Activated naive CD4-positive, alpha-beta T cell treated with anti-CD3 and anti-CD28 coated beads for 36 hours (primary cell): ENCODE measurements around the gene ATF6B. TPM values are rescaled to one million over a fixed set of nuclear protein-coding genes. Genes with fewer than 3 reads are reported as not detected.

ENCODE experiments used
- CTCF ChIA-PET: fragments of 350-600 bp; sonication (Branson Sonifier 250); formaldehyde crosslinking; loops from one replicate; lab custom pipeline; 2021; ENCODE audit warnings: antibody characterized with exemption; lab: Charles Lee
- DNase-seq: peaks from one replicate; pipeline ENCODE4 v3.0.0-alpha.2; 2020
- H3K27ac Mint-ChIP-seq: one replicate; pipeline ENCODE4 v1.8.0; 2021; ENCODE audit warnings: mild to moderate bottlenecking, mixed read lengths
- H3K27me3 Mint-ChIP-seq: one replicate; pipeline ENCODE4 v1.8.0; 2021; ENCODE audit warnings: low read depth, mixed read lengths
- H3K36me3 Mint-ChIP-seq: one replicate; pipeline ENCODE4 v1.8.0; 2021; ENCODE audit warnings: low read depth, mixed read lengths
- H3K4me1 Mint-ChIP-seq: one replicate; pipeline ENCODE4 v1.8.0; 2021; ENCODE audit warnings: low read depth, mixed read lengths
- H3K4me3 Mint-ChIP-seq: one replicate; pipeline ENCODE4 v1.8.0; 2021; ENCODE audit warnings: mild to moderate bottlenecking, moderate library complexity, mixed read lengths
- H3K9me3 Mint-ChIP-seq: one replicate; pipeline ENCODE4 v1.8.0; 2021; ENCODE audit warnings: mixed read lengths
- intact Hi-C: fragments of 100-400 bp; cut with micrococcal nuclease; formaldehyde crosslinking; loops from one replicate; pipeline ENCODE4 v1.15.1; 2023
- total RNA-seq, 2 experiments: library from RNA; stranded (reverse); gene quantifications; one replicate each; pipeline ENCODE4 v1.2.3, GENCODE V29; 2021

The ATF6B gene
- total RNA-seq, 2 experiments from 2014 or later, result 68.2 to 69.4 TPM

DNA sequence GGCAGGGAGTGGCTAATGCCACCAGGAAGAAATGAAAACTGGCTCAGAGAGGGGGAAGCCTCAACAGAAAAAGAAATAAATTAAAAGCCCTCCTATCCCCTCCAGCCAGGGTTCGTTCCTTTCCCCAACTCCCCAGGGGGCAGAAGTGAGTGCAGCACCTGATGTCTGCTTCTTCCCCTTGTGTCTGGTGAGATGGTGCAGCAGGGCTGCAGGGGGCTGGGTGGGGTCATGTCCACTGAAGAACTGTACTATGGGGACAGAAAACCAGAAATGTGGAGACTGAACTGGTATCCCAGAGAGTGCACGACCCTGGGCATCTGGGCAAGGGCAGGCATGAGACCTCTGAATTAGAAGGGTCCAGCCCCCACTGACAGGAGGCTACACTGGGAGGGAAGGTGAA is 40.3 kb upstream of the ATF6B start:
- CTCF ChIA-PET, result no interaction called here
- no peak overlapping the region for H3K27ac Mint-ChIP-seq

DNA sequence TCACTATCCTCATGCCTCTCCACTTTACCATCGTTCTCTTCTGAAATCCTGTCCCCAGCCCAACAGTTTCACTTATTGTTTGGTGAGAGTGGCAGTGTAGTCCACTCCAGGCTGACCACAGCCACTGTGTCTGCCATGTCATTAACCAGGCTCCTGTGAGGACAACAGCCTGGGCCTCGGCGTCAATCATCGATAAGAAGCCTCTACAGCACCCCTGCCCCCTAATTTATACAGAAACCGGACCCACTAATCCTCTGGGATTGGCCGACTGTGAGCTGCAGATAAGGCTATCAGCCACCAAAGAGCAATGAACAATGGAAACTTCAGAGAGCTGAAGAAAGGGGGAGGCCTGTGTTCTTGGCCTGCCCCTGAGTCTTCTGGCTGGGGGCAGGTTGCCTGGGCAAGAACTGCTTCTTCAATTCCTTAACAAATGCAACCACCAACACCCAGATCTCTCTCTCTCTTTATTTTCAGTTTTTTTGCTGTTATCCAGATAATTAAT is 39.8 kb upstream of the ATF6B start:
- CTCF ChIA-PET, result no interaction called here

More for the DNA sequence above, 40.3 kb upstream of the ATF6B start:
- peaks cover 26% of the 10 kb centered on the region for H3K36me3 Mint-ChIP-seq
- no peaks in the 10 kb centered on the region for H3K9me3 Mint-ChIP-seq
- H3K4me3 Mint-ChIP-seq, result no peak overlapping the region
- DNase-seq, result no peak
- peaks cover 12% of the 10 kb centered on the region for H3K4me1 Mint-ChIP-seq
- intact Hi-C loops, result no loop called here
- H3K27me3 Mint-ChIP-seq, result no peaks in the 10 kb centered on the region

GRCh38 chr6:32167154-32167760 is 39.2 kb upstream of the ATF6B start:
- intact Hi-C loops, result no loop called here
- CTCF ChIA-PET, result no interaction called here
- Mint-ChIP-seq H3K36me3 (peaks cover 30% of the 10 kb centered on the region), H3K27ac (no peak overlapping the region), H3K4me1 (peaks cover 2% of the 10 kb centered on the region), H3K27me3 (no peaks in the 10 kb centered on the region), H3K9me3 (no peaks in the 10 kb centered on the region), H3K4me3 (no peak overlapping the region)
- no peak for DNase-seq

More for the DNA sequence above, 39.8 kb upstream of the ATF6B start:
- intact Hi-C loops, result no loop called here
- H3K4me1 Mint-ChIP-seq, result peaks cover 7% of the 10 kb centered on the region
- H3K9me3 Mint-ChIP-seq, result no peaks in the 10 kb centered on the region
- no peak overlapping the region for H3K4me3 Mint-ChIP-seq
- H3K27ac Mint-ChIP-seq, result no peak overlapping the region
- no peaks in the 10 kb centered on the region for H3K27me3 Mint-ChIP-seq
- DNase-seq, result no peak
- peaks cover 28% of the 10 kb centered on the region for H3K36me3 Mint-ChIP-seq

- no peak overlapping the region for H3K27ac Mint-ChIP-seq
- H3K27me3 Mint-ChIP-seq, result no peaks in the 10 kb centered on the region
- CTCF ChIA-PET, result no interaction called here
- no peak overlapping the region for H3K4me3 Mint-ChIP-seq
- H3K36me3 Mint-ChIP-seq, result peaks cover 30% of the 10 kb centered on the region
- DNase-seq, result no peak
- intact Hi-C loops, result no loop called here
- no peaks in the 10 kb centered on the region for H3K9me3 Mint-ChIP-seq
- peaks cover 2% of the 10 kb centered on the region for H3K4me1 Mint-ChIP-seq
Measured at GRCh38 chr6:32166411-32167061, 38.5 kb upstream of the ATF6B start.

DNA sequence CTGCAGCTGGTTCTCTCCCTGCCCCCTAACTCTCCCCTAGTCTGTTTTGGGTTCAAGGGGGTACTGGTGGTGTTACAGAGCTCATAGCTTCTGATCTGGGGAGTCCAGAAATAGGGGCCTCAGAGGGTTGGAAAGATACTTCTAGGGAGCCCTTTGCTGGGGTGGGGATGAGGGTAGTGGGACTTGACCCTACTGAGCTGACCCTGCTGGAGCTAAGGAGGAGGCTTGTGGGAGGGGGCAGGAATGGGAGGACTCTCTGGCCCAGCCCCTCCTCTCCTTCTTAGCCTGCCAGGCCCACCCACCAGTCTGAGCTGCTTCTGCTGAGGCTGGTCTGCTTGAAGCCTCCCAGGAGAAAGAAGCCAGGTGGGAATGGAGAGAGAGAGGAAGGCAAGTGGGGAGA is 36.2 kb upstream of the ATF6B start, which contains the start of gene EGFL8:
TSS of gene EGFL8 (plus strand) at position 301 of the 400 bp plus-strand sequence. CDS start 1,571 bp downstream, outside the sequence.
- Mint-ChIP-seq H3K9me3 (no peaks in the 10 kb centered on the region), H3K36me3 (peaks cover 19% of the 10 kb centered on the region), H3K27ac (no peak within 1 kb of the TSS), H3K27me3 (no peaks in the 10 kb centered on the region), H3K4me1 (no peaks in the 10 kb centered on the region), H3K4me3 (no peak within 1 kb of the TSS)
- DNase-seq, result no peak
- intact Hi-C loops, result no loop called here
- CTCF ChIA-PET, result no interaction called here

GRCh38 chr6:32163559-32164258 is 35.7 kb upstream of the ATF6B start:
- Mint-ChIP-seq H3K27ac (no peak overlapping the region), H3K36me3 (peaks cover 16% of the 10 kb centered on the region), H3K9me3 (no peaks in the 10 kb centered on the region), H3K27me3 (no peaks in the 10 kb centered on the region), H3K4me3 (no peak overlapping the region), H3K4me1 (no peaks in the 10 kb centered on the region)
- DNase-seq, result no peak
- intact Hi-C loops, result no loop called here
- CTCF ChIA-PET, result no interaction called here

DNA sequence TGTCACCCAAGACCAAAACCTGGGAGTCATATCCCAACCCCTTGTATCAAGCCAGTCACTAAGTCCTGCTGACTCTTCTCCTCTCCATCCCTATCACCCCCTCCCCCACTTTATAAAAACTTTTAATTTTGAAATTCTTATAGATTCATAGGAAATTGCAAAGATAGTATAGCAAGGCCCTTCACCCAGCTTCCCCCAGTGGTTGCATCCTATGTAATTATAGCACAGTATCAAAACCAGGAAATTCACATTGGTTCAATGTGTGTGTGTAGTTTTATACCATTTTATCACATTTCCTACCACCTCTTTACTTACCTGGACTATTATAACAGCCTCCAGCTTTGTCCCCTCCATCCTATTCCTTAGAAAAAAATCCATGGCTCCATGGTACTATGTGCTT is 30.0 kb upstream of the ATF6B start:
- Mint-ChIP-seq H3K9me3 (no peaks in the 10 kb centered on the region), H3K27me3 (no peaks in the 10 kb centered on the region), H3K27ac (no peak overlapping the region), H3K4me3 (no peak overlapping the region), H3K36me3 (peaks cover 17% of the 10 kb centered on the region), H3K4me1 (peaks cover 15% of the 10 kb centered on the region)
- no peak for DNase-seq
- CTCF ChIA-PET, result interaction anchor here (0.8 to 1.1 kb wide), 2 partner anchors 27 to 87 kb away, joined by 3 read pairs; no protein-coding TSS in a partner anchor
- intact Hi-C loops, result no loop called here

DNA sequence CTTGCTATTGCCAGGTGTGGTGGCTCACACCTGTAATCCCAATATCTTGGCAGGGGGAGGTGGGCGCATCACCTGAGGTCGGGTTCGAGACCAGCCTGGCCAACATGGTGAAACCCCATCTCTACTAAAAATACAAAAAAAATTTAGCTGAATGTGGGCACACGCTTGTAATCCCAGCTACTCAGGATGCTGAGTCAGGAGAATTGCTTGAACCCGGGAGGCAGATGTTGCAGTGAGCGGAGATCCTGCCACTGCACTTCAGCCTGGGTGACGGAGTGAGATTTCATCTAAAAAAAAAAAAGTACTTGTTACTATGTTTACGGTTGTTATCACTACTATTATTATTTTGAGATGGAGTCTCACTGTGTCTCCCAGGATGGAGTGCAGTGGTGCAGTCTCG is 28.8 kb upstream of the ATF6B start:
- CTCF ChIA-PET, result no interaction called here

DNA sequence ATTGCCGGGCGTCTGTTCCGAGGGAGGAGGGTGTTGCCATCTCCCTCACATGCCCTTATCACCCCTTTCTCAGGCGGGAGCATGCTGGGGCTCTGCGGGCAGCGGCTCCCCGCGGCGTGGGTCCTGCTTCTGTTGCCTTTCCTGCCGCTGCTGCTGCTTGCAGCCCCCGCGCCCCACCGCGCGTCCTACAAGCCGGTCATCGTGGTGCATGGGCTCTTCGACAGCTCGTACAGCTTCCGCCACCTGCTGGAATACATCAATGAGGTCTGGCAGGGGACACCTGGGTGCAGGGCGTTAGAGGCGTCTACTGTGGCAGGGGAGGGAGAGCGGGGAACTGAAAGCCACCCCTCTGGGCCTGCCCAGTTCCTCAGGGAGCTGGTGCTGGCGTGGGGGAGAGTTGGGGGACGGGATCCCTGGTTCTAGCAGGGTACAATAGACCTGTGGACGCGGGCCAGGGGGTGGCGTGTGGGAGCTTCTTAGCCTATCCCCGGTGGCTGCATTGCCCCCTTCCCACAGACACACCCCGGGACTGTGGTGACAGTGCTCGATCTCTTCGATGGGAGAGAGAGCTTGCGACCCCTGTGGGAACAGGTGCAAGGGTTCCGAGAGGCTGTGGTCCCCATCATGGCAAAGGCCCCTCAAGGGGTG is 26.6 kb upstream of the ATF6B start:
- peaks cover 5% of the 10 kb centered on the region for H3K27me3 Mint-ChIP-seq
- H3K27ac Mint-ChIP-seq, result peak overlapping the region; percentile 88
- peak; percentile 83 for DNase-seq
- intact Hi-C loops, result loop anchor here (1.0 to 5.0 kb wide), 7 partner anchors 23 to 197 kb away; partner anchors contain the start of genes FKBPL, NELFE and SKIC2
- H3K4me1 Mint-ChIP-seq, result peaks cover 42% of the 10 kb centered on the region
- peak overlapping the region; percentile 99 for H3K4me3 Mint-ChIP-seq
- no peaks in the 10 kb centered on the region for H3K9me3 Mint-ChIP-seq
- peaks cover 14% of the 10 kb centered on the region for H3K36me3 Mint-ChIP-seq
- CTCF ChIA-PET, result interaction anchor here (0.6 to 1.0 kb wide), 5 partner anchors 36 to 417 kb away, joined by 3 to 4 read pairs (median 3); partner anchors contain the start of gene GPSM3

More for the DNA sequence above, 28.8 kb upstream of the ATF6B start:
- DNase-seq, result no peak
- no peak overlapping the region for H3K27ac Mint-ChIP-seq
- no peak overlapping the region for H3K4me3 Mint-ChIP-seq
- H3K36me3 Mint-ChIP-seq, result peaks cover 14% of the 10 kb centered on the region
- no peaks in the 10 kb centered on the region for H3K27me3 Mint-ChIP-seq
- intact Hi-C loops, result no loop called here
- H3K9me3 Mint-ChIP-seq, result no peaks in the 10 kb centered on the region
- H3K4me1 Mint-ChIP-seq, result peaks cover 27% of the 10 kb centered on the region

- CTCF ChIA-PET, result interaction anchor here (1.0 kb wide), 1 partner anchor 39 kb away, joined by 3 read pairs; the partner anchor contains the start of gene GPSM3
Measured at GRCh38 chr6:32153564-32154513, 25.8 kb upstream of the ATF6B start, which contains the start of gene PPT2. TSS of gene PPT2 (plus strand) at chr6:32154141. CDS start at chr6:32154595, 454 bp downstream.

More at GRCh38 chr6:32153564-32154513, 25.8 kb upstream of the ATF6B start, which contains the start of gene PPT2:
- Mint-ChIP-seq H3K9me3 (no peaks in the 10 kb centered on the region), H3K27me3 (peaks cover 7% of the 10 kb centered on the region), H3K27ac (peak within 1 kb of the TSS; percentile 88), H3K36me3 (peaks cover 14% of the 10 kb centered on the region), H3K4me1 (peaks cover 46% of the 10 kb centered on the region), H3K4me3 (peak within 1 kb of the TSS; percentile 99)
- intact Hi-C loops, result loop anchor here (1.0 to 5.0 kb wide), 7 partner anchors 23 to 197 kb away; partner anchors contain the start of genes FKBPL, NELFE and SKIC2
- peak; percentile 90 for DNase-seq
